IMR-90 (cell line): ENCODE results near the gene ABCA6. TPM values are rescaled to one million over a fixed set of nuclear protein-coding genes. Genes with fewer than 3 reads are reported as not detected.
"Not testable (repeated sequence)": the region's sequence is repeated elsewhere in the genome, so short reads cannot be mapped to it uniquely, and the experiment has no call there.

Experiments used
- ATAC-seq: fragments of 200-7000 bp; cut with Tn5 transposase; 2 replicates; pipeline ENCODE4 v1.9.1; 2020; ENCODE audit warnings: low read depth, mild to moderate bottlenecking, moderate library complexity
- BruUV-seq: library from RNA; stranded (reverse); fragments of 400-500 nt; replicated peaks from 2 replicates; lab custom pipeline; 2021; lab: Mats Ljungman, UMichigan
- CTCF ChIA-PET: fragments of 300-600 bp; formaldehyde crosslinking; extraction: SDS; loops from one replicate; lab custom pipeline; 2021; ENCODE audit warnings: antibody characterized with exemption; lab: Yijun Ruan, JAX
- POLR2A ChIA-PET: fragments of 300-600 bp; sonication (Branson Sonifier 250); formaldehyde crosslinking; loops from one replicate; lab custom pipeline; 2022; ENCODE audit warnings: antibody characterized with exemption; ENCODE audit not compliant: unreplicated experiment; lab: Charles Lee
- DNase-seq: peaks from one replicate; pipeline ENCODE4 v3.0.0; 2013
- H2AFZ ChIP-seq: replicated peaks from 2 replicates; pipeline ENCODE3; 2013; ENCODE audit warnings: low read length, mild to moderate bottlenecking; ENCODE audit not compliant: poor library complexity
- H2AK5ac ChIP-seq: 2 replicates; pipeline ENCODE4 v1.6.1; 2013; ENCODE audit warnings: low read depth, low read length, inconsistent platforms
- H2AK9ac ChIP-seq: replicated peaks from 2 replicates; pipeline ENCODE3; 2013; ENCODE audit warnings: mild to moderate bottlenecking, low read depth, low read length, moderate library complexity; ENCODE audit not compliant: poor library complexity
- H2BK120ac ChIP-seq: 2 replicates; pipeline ENCODE4 v1.6.1; 2013; ENCODE audit warnings: low read depth, low read length, inconsistent platforms
- H2BK15ac ChIP-seq: 3 replicates; pipeline ENCODE4 v1.6.1; 2013; ENCODE audit warnings: low read depth, low read length, inconsistent platforms
- H2BK20ac ChIP-seq: 2 replicates; pipeline ENCODE4 v1.6.1; 2013; ENCODE audit warnings: low read depth, mild to moderate bottlenecking, inconsistent platforms, low read length, moderate library complexity
- H2BK5ac ChIP-seq: 2 replicates; pipeline ENCODE4 v1.6.1; 2013; ENCODE audit warnings: mild to moderate bottlenecking, low read depth, low read length, inconsistent platforms; ENCODE audit not compliant: poor library complexity, severe bottlenecking
- H3K14ac ChIP-seq: replicated peaks from 2 replicates; pipeline ENCODE4 v1.6.1; 2013; ENCODE audit warnings: low read depth, low read length, inconsistent platforms
- H3K18ac ChIP-seq: 2 replicates; pipeline ENCODE4 v1.6.1; 2013; ENCODE audit warnings: low read depth, low read length, control low read depth
- H3K23ac ChIP-seq: 2 replicates; pipeline ENCODE4 v1.6.1; 2013; ENCODE audit warnings: low read depth, low read length, inconsistent platforms
- H3K27ac ChIP-seq: 2 replicates; pipeline ENCODE4 v1.5.1; 2013; ENCODE audit warnings: mild to moderate bottlenecking, control low read depth, low read length; ENCODE audit not compliant: insufficient read depth
- H3K27me3 ChIP-seq: 2 replicates; pipeline ENCODE4 v1.6.1; 2013; ENCODE audit warnings: low read length; ENCODE audit not compliant: control insufficient read depth, insufficient read depth
- H3K36me3 ChIP-seq: 2 replicates; pipeline ENCODE4 v1.6.1; 2013; ENCODE audit warnings: low read length, mixed read lengths; ENCODE audit not compliant: control insufficient read depth, insufficient read depth
- H3K4ac ChIP-seq: 2 replicates; pipeline ENCODE4 v1.6.1; 2013; ENCODE audit warnings: low read depth, low read length, inconsistent platforms
- H3K4me1 ChIP-seq: 2 replicates; pipeline ENCODE4 v1.6.1; 2013; ENCODE audit warnings: low read length, mixed read lengths; ENCODE audit not compliant: control insufficient read depth, insufficient read depth
- H3K4me2 ChIP-seq: 2 replicates; pipeline ENCODE4 v1.6.1; 2013; ENCODE audit warnings: low read depth, mild to moderate bottlenecking, control low read depth, low read length, moderate library complexity
- H3K4me3 ChIP-seq: 2 replicates; pipeline ENCODE4 v1.5.1; 2013; ENCODE audit warnings: low read depth, mild to moderate bottlenecking, control low read depth, low read length, moderate library complexity; ENCODE audit not compliant: insufficient read depth
- H3K56ac ChIP-seq: 2 replicates; pipeline ENCODE4 v1.6.1; 2013; ENCODE audit warnings: low read length, inconsistent platforms; ENCODE audit not compliant: insufficient read depth; ENCODE audit errors: extremely low read depth
- H3K79me1 ChIP-seq, 2 experiments: 2 replicates each; pipeline ENCODE4 v1.6.1; 2013; ENCODE audit warnings: low read length in 2 of 2, inconsistent platforms in 1 of 2, low read depth in 1 of 2
- H3K9ac ChIP-seq: 2 replicates; pipeline ENCODE4 v1.6.1; 2013; ENCODE audit warnings: low read depth, low read length, control low read depth
- H3K9me1 ChIP-seq: 2 replicates; pipeline ENCODE4 v1.6.1; 2013; ENCODE audit warnings: low read length, inconsistent platforms; ENCODE audit not compliant: insufficient read depth
- H3K9me3 ChIP-seq: 2 replicates; pipeline ENCODE4 v1.6.1; 2013; ENCODE audit warnings: low read length; ENCODE audit not compliant: control insufficient read depth, insufficient read depth
- H4K20me1 ChIP-seq: 2 replicates; pipeline ENCODE4 v1.6.1; 2013; ENCODE audit warnings: low read length, inconsistent platforms; ENCODE audit not compliant: insufficient read depth
- H4K5ac ChIP-seq: 2 replicates; pipeline ENCODE4 v1.6.1; 2013; ENCODE audit warnings: mild to moderate bottlenecking, low read depth, low read length, control low read depth
- H4K8ac ChIP-seq, 2 experiments: 2 replicates each; pipeline ENCODE4 v1.6.1; 2013; ENCODE audit warnings: low read depth in 2 of 2, low read length in 2 of 2, control low read depth in 1 of 2, inconsistent platforms in 1 of 2
- H4K91ac ChIP-seq: 2 replicates; pipeline ENCODE4 v1.6.1; 2013; ENCODE audit warnings: low read depth, low read length, inconsistent platforms; ENCODE audit not compliant: insufficient read depth
- WGBS, 2 experiments: methylation state at CpG; one replicate each; pipeline versions ENCODE4 v1.1.5 to v1.1.7; 2013; ENCODE audit warnings: missing lambda C conversion rate in 2 of 2; ENCODE audit not compliant: insufficient read length in 1 of 2; ENCODE audit errors: extremely low coverage in 2 of 2; 5-methylcytosine and 5-hydroxymethylcytosine counted together
- dilution Hi-C: fragments of 300-500 bp; cut with HindIII; formaldehyde crosslinking; loops from one replicate; pipeline ENCODE4 v1.14.3; 2018; ENCODE audit warnings: low sequenced_read_pairs; ENCODE audit not compliant: unreplicated experiment
- in situ Hi-C: fragments of 300-500 bp; cut with MboI; formaldehyde crosslinking; loops from 3 replicates; pipeline ENCODE4 v1.14.3; 2019; ENCODE audit warnings: low sequenced_read_pairs, inconsistent platforms, mixed read lengths
- intact Hi-C: fragments of 100-400 bp; cut with micrococcal nuclease; formaldehyde crosslinking; loops from 2 replicates; pipeline ENCODE4 v1.10.0; 2022
- polyA plus RNA-seq, 3 experiments: library from polyadenylated mRNA; depleted of rRNA; stranded (reverse); fragments of >200 nt; gene quantifications; 2 replicates each; pipeline ENCODE4 v1.2.3, GENCODE V29; 2012; ENCODE audit warnings: low replicate concordance in 1 of 3
- total RNA-seq: library from RNA; depleted of rRNA; stranded (reverse); fragments of >200 nt; gene quantifications from 2 replicates; pipeline ENCODE4 v1.2.3, GENCODE V29; 2012

The ABCA6 gene
- total and polyA plus RNA-seq, 2 of the 4 experiments (the other 2 are of a cell fraction): under 0.01 TPM; not detected in 1

DNA sequence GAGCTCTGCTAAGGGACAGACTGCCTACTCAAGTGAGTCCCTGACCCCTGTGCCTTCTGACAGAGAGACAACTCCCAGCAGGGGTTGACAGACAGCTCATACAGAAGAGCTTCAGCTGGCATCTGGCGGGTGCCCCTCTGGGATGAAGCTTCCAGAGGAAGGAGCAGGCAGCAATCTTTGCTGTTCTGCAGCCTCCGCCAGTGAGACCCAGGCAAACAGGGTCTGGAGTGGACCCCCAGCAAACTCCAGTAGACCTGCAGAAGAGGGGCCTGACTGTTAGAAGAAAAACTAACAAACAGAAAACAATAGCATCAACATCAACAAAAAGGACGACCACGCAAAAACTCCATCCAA, 70.5 kb downstream of the ABCA6 start:
- H3K27ac ChIP-seq, intact Hi-C loops, in situ Hi-C loops, H2AK5ac ChIP-seq, H3K79me1 ChIP-seq, DNase-seq, H2AFZ ChIP-seq, H3K14ac ChIP-seq, CTCF ChIA-PET, H2BK15ac ChIP-seq, H3K9me3 ChIP-seq, BruUV-seq, H2BK5ac ChIP-seq, H3K27me3 ChIP-seq, H3K36me3 ChIP-seq, H2BK20ac ChIP-seq, H3K23ac ChIP-seq, H2BK120ac ChIP-seq, H3K56ac ChIP-seq, H4K20me1 ChIP-seq, POLR2A ChIA-PET, H3K9ac ChIP-seq, H4K5ac ChIP-seq, H2AK9ac ChIP-seq, H4K8ac ChIP-seq, H3K4me1 ChIP-seq, H4K91ac ChIP-seq, ATAC-seq, H3K4me3 ChIP-seq, H3K18ac ChIP-seq, H3K9me1 ChIP-seq, H3K4me2 ChIP-seq, dilution Hi-C loops, H3K4ac ChIP-seq: not testable (repeated sequence)
- WGBS, 2 experiments: no CpG with 5 or more reads among the region's 4 CpGs

GRCh38 chr17:69070378-69071232, 71.1 kb downstream of the ABCA6 start:
- H2AFZ ChIP-seq, H4K8ac ChIP-seq, H3K4me1 ChIP-seq, H4K91ac ChIP-seq, H3K9ac ChIP-seq, H4K5ac ChIP-seq, H3K27me3 ChIP-seq, H2BK120ac ChIP-seq, H3K4me3 ChIP-seq, H2AK9ac ChIP-seq, H3K18ac ChIP-seq, H4K20me1 ChIP-seq, dilution Hi-C loops, CTCF ChIA-PET, intact Hi-C loops, ATAC-seq, H2BK5ac ChIP-seq, DNase-seq, H3K4me2 ChIP-seq, in situ Hi-C loops, H3K23ac ChIP-seq, H3K36me3 ChIP-seq, H3K79me1 ChIP-seq, H2AK5ac ChIP-seq, H3K14ac ChIP-seq, H3K9me1 ChIP-seq, H3K9me3 ChIP-seq, BruUV-seq, H3K56ac ChIP-seq, H2BK15ac ChIP-seq, H2BK20ac ChIP-seq, H3K4ac ChIP-seq, H3K27ac ChIP-seq, POLR2A ChIA-PET: not testable (repeated sequence)
- 20% methylated on average over 1 of the region's 12 CpGs; no CpG with 5 or more reads in 1 of the 2 experiments for WGBS, 2 experiments
